ENCODE results near the gene OR8B8. TPM values are rescaled to one million over a fixed set of nuclear protein-coding genes. Genes with fewer than 3 reads are reported as not detected.

The OR8B8 gene, protein sequence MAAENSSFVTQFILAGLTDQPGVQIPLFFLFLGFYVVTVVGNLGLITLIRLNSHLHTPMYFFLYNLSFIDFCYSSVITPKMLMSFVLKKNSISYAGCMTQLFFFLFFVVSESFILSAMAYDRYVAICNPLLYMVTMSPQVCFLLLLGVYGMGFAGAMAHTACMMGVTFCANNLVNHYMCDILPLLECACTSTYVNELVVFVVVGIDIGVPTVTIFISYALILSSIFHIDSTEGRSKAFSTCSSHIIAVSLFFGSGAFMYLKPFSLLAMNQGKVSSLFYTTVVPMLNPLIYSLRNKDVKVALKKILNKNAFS
- total RNA-seq: not detected in 2 replicates

DNA sequence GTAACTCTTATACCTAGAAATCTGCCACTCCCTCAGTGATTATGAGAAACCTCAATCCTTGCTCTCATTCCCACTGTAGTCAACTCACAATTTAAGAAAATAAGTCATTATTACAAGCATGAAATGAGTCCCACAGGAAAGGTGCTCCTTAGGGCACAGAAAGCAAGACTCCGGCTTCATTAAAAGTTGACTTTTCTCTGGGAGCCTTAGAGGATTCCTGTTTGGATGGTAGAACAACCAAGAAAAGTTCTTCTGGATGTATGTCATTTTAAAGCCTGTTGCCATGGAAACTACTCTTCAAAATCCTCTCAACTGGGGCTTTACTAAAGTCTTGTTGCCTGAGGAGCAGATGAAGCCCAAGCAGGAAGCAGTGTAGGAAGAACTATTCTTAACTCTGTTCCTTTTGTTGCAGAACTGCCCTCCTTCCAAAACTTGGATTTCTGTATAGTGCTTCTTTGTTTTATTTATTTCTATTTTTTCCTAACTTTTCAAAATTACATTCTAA lies at the start of gene OR8B8:
Gene OR8B8, minus strand, starts transcription at position 51 of the 505 bp plus-strand sequence. CDS start 4,611 bp downstream, outside the sequence.

DNA sequence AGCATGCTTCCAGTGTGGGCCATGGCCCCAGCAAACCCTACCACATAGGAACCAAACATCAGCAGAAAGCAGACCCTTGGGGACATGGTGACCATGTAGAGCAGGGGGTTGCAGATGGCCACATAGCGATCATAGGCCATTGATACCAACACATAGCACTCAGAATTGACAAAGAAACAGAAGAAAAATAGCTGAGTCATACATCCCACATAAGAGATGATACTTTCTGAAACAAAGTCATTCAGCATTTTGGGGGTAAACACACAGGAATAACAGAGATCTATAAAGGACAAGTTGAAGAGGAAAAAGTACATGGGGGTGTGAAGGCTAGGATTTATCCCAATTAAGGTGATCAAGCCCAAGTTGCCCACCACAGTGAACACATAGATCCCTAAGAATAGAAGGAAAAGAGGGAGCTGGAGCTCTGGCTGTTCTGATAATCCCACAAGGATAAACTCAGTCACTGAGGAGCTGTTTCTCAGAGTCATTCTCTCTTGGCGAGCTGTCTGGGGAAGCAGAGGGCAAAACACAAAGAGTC lies 21.0 kb downstream of the OR8B8 start, which contains the start of gene OR8B4:
Gene OR8B4, minus strand, starts transcription at position 488 of the 538 bp plus-strand sequence. Its CDS starts 0 bp downstream, at position 488.

DNA sequence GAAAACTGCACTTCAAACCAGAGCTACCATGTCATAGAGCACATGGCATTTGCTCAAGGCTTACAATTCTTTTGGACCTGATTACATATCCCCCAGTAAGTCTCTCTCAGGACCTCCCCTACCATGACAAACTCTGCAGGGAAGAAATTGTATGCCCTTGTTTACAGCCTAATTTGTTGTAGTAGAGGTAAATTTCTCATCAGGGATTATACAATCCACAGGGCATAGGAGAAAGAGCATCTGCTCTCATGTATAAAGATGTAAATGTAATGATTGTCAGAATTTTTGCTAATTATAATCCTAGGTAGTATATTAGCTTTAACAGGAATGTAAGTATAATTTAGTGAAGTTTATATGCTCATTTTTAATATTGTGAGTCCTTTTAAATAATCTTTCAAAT lies 46.6 kb downstream of the OR8B8 start, which contains the start of gene OR8B3:
Gene OR8B3, minus strand, starts transcription at position 101 of the 400 bp plus-strand sequence. CDS start 1,673 bp downstream, outside the sequence.

Other genes starting within 250 kb of the OR8B8 start
- not detected in 2 replicates for gene OR8G1, start 204.6 kb downstream of the OR8B8 start, total RNA-seq
- not detected in 2 replicates for gene OR8G5, start 189.3 kb downstream of the OR8B8 start, total RNA-seq
- gene OR8D1, start 131.7 kb downstream of the OR8B8 start, total RNA-seq: not detected in 2 replicates
- gene OR8D2, start 125.5 kb downstream of the OR8B8 start, total RNA-seq: not detected in 2 replicates
- gene OR8B2, start 61.2 kb downstream of the OR8B8 start, total RNA-seq: not detected in 2 replicates
- not detected in 2 replicates for gene OR8B3, start 46.7 kb downstream of the OR8B8 start, total RNA-seq
- gene OR8B4, start 20.8 kb downstream of the OR8B8 start, total RNA-seq: not detected in 2 replicates
- not detected in 2 replicates for gene OR8B12, start 98.0 kb upstream of the OR8B8 start, total RNA-seq
- not detected in 2 replicates for gene OR8A1, start 124.3 kb upstream of the OR8B8 start, total RNA-seq
- gene PANX3, start 165.7 kb upstream of the OR8B8 start, total RNA-seq: not detected in 2 replicates
- gene TBRG1, start 177.2 kb upstream of the OR8B8 start, total RNA-seq: 17.6 and 18.3 TPM in 2 replicates
- gene SIAE, start 228.0 kb upstream of the OR8B8 start, total RNA-seq: 12.9 and 14.7 TPM in 2 replicates
- gene SPA17, start 228.2 kb upstream of the OR8B8 start, total RNA-seq: 7.5 and 8.6 TPM in 2 replicates